ENCODE measurements around the gene SLIT3.

DNA sequence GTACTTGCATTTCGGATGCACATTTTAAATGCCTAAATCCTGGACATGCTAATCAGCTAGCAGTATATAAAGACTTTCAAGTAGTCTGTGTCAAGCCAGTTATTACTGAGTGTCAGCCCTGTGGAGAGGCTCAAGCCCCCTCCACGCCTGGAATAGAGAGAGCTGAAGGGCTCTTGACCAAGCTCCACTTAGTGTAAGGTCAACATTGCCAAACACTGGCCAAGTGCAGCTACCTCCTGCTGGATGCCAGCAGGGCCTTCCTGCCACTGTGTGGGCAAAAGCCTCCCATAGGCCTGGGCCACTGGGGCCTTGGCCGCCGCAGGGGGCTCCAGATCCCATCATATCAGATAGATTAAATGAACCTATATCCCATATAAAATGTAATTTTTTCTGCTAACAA, 482.4 kb downstream of the SLIT3 start:
- TF ChIP-seq, protein P1, sequence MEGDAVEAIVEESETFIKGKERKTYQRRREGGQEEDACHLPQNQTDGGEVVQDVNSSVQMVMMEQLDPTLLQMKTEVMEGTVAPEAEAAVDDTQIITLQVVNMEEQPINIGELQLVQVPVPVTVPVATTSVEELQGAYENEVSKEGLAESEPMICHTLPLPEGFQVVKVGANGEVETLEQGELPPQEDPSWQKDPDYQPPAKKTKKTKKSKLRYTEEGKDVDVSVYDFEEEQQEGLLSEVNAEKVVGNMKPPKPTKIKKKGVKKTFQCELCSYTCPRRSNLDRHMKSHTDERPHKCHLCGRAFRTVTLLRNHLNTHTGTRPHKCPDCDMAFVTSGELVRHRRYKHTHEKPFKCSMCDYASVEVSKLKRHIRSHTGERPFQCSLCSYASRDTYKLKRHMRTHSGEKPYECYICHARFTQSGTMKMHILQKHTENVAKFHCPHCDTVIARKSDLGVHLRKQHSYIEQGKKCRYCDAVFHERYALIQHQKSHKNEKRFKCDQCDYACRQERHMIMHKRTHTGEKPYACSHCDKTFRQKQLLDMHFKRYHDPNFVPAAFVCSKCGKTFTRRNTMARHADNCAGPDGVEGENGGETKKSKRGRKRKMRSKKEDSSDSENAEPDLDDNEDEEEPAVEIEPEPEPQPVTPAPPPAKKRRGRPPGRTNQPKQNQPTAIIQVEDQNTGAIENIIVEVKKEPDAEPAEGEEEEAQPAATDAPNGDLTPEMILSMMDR (conservative IDR thresholded peaks at IDR 0.05; ENCODE audit: low read length): no peak
- TF ChIP-seq EZH2phosphoT487 (IDR thresholded peaks at IDR 0.05; ENCODE audit: borderline replicate concordance): no peak

All from Loucy (cell line).